ENCODE results near the gene KLF16. TPM values are rescaled to one million over a fixed set of nuclear protein-coding genes. Genes with fewer than 3 reads are reported as not detected.

KLF16 gene
- total RNA-seq, 1 experiment from 2014 or later, result 26.7 TPM

DNA sequence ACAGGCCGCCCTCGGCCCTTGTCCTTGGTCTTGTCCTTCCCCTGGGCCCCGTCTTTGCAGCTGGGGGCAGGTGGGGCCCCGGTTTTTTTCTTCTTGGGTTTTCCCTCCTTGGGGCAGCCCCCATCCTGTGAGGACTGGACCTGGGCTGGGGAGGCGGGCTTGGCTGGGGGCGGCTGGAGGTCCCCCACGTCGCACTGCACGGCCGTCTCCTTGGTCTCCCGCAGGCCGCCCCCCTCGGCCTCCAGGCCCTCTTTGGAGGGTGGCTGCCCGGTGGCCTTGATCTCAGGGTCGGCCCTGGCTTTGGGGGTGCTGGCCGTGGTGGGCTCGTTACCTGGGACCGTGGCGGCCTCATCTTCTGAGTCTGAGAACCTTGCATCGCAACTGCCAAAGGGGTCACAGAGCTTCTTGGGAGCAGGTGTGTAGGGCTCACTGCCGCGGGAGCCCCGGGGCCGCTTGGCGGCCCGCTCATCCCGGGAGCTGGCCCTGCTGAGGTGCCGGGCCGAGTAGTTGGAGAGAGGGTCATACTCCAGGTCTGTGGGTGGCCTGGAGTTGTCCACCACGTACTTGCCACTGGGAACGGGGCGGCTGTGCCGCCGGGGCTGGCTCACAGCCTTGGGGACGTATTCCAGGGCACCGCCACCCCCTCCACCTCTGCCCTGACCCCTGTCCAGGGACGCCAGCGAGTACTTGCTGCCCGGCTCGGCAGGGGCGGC, 35.7 kb downstream of the KLF16 start:
- TF ChIP-seq EZH2 (IDR thresholded peaks at IDR 0.05; ENCODE audit: low read depth), result no peak
- TF ChIP-seq, protein P1, sequence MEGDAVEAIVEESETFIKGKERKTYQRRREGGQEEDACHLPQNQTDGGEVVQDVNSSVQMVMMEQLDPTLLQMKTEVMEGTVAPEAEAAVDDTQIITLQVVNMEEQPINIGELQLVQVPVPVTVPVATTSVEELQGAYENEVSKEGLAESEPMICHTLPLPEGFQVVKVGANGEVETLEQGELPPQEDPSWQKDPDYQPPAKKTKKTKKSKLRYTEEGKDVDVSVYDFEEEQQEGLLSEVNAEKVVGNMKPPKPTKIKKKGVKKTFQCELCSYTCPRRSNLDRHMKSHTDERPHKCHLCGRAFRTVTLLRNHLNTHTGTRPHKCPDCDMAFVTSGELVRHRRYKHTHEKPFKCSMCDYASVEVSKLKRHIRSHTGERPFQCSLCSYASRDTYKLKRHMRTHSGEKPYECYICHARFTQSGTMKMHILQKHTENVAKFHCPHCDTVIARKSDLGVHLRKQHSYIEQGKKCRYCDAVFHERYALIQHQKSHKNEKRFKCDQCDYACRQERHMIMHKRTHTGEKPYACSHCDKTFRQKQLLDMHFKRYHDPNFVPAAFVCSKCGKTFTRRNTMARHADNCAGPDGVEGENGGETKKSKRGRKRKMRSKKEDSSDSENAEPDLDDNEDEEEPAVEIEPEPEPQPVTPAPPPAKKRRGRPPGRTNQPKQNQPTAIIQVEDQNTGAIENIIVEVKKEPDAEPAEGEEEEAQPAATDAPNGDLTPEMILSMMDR (conservative IDR thresholded peaks at IDR 0.05), result no peak
- BruUV-seq (replicated peaks), result no TSS peak
- Histone ChIP-seq H2AFZ (no peak overlapping the region), H3K79me2 (ENCODE audit: low read depth) (no peaks in the 10 kb centered on the region), H3K27ac (no peak overlapping the region), H3K27me3 (ENCODE audit: insufficient read depth, low read depth) (no peaks in the 10 kb centered on the region), H3K4me3 (no peak overlapping the region), H3F3A (ENCODE audit: insufficient read depth, low read depth) (no peaks in the 10 kb centered on the region), H3K4me1 (replicated peaks; ENCODE audit: insufficient read depth) (no peaks in the 10 kb centered on the region), H3K4me2 (no peak overlapping the region), H3K9me2 (ENCODE audit: insufficient read depth) (no peaks in the 10 kb centered on the region), H4K20me1 (ENCODE audit: insufficient read depth) (peaks cover 5% of the 10 kb centered on the region), H3K36me3 (ENCODE audit: low read depth) (no peaks in the 10 kb centered on the region), H3K9me3 (ENCODE audit: insufficient read depth, low read depth) (no peaks in the 10 kb centered on the region)
- POLR2A ChIA-PET (ENCODE audit: unreplicated experiment), result no interaction called here
- DNase-seq, result no peak
- CTCF ChIA-PET, result interaction anchor here (0.5 kb wide), 1 partner anchor 29 kb away, joined by 5 read pairs; no protein-coding TSS in a partner anchor
- intact Hi-C loops (cut with micrococcal nuclease; ENCODE audit: unreplicated experiment), result no loop called here

DNA sequence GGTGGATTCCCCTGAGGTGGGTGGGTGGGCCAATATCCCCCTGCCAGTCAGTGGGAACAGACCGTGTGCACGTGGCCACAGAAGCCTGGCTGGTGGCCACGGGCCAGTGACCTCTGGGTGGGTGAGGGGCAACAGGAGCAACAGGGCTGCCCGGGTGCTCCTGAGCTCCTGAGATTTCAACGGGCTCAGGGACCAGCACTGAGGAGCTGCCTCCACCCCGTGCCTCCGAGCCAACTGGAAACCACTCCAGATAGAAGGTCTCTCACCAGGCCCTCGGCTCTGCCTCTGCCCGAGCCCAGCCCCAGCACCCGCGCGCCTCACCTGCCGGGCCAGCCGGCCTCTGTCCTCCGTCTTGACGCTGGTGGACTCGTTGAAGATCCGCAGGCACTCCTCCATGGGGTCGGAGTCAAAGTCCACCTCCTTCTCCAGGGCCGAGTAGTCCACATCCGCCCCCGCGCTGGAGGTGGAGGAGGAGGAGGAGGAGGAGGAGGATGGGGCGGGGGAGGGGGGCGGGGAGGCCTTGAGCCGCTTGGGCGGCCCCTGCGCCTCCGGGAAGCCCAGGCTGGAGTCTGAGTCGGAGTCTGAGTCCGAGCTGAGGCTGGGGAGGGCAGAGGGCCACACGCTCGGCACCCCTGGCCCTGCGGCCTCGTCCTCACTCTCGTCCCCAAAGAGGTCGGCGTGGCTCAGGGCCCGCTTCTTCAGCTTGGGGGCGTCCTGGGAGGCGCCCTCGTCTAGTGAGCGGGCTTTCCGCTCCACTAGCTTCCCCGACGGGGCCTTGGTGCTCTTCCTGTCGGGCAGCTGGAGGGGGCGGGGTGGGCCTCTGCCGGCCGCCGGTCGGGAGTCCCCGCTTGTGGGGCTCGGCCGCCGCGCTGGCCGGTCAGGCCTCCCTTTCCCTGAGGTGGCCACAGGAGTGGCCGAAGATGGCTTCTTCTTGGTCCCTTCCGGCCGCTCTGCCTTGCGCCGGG, 36.5 kb downstream of the KLF16 start:
- Histone ChIP-seq H3K9me3 (ENCODE audit: insufficient read depth, low read depth) (no peaks in the 10 kb centered on the region), H3F3A (ENCODE audit: insufficient read depth, low read depth) (no peaks in the 10 kb centered on the region), H3K27me3 (ENCODE audit: insufficient read depth, low read depth) (no peaks in the 10 kb centered on the region), H3K9me2 (ENCODE audit: insufficient read depth) (no peaks in the 10 kb centered on the region), H3K4me1 (replicated peaks; ENCODE audit: insufficient read depth) (no peaks in the 10 kb centered on the region), H2AFZ (no peak overlapping the region), H3K79me2 (ENCODE audit: low read depth) (no peaks in the 10 kb centered on the region), H3K4me3 (no peak overlapping the region), H3K27ac (no peak overlapping the region), H3K4me2 (no peak overlapping the region), H3K36me3 (ENCODE audit: low read depth) (no peaks in the 10 kb centered on the region), H4K20me1 (ENCODE audit: insufficient read depth) (peaks cover 5% of the 10 kb centered on the region)
- ChIA-PET CTCF (interaction anchor here (0.5 to 1.2 kb wide), 4 partner anchors 12 to 305 kb away, joined by 3 to 21 read pairs (median 4); no protein-coding TSS in a partner anchor), POLR2A (ENCODE audit: unreplicated experiment) (interaction anchor here (0.6 kb wide), 1 partner anchor 316 kb away, joined by 11 read pairs; no protein-coding TSS in a partner anchor)
- no TSS peak for BruUV-seq (replicated peaks)
- no peak for DNase-seq
- intact Hi-C loops (cut with micrococcal nuclease; ENCODE audit: unreplicated experiment), result no loop called here
- TF ChIP-seq, protein P1 (conservative IDR thresholded peaks at IDR 0.05), result no peak
- TF ChIP-seq EZH2 (IDR thresholded peaks at IDR 0.05; ENCODE audit: low read depth), result no peak

DNA sequence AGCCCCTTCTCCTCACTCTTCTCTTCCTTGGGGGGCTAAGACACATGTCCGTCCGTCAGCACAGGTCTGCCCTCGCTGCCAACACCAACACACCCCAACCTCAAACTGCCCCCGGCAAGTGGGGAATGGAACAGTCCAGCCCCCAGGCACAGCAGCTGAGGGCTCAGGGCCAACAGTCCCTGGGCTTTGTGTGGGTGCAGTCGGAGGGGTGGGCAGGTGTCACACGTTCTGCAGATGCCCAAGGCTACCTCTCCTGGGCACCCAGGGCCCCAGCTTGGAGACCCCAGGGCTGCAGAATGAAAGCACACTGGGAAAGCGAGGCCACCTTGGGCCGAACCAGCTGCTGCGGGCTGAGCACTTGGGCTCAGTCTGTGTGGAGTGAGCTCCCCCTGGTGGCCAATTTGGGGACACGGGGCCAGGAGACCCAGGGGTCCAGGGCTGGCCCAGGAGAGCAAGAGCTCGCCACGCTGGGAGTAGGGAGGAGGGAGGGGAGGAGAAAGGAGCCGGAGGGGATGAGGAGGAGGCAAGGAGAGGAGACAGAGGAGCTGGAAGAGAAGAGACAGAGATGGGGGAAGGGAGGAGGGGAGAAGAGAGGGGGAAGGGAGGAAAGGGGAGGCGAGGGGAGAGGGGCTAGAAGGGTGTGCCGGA, 37.3 kb downstream of the KLF16 start:
- H3K9me2 ChIP-seq (ENCODE audit: insufficient read depth), result no peaks in the 10 kb centered on the region
- H3F3A ChIP-seq (ENCODE audit: insufficient read depth, low read depth), result no peaks in the 10 kb centered on the region
- H3K4me1 ChIP-seq (replicated peaks; ENCODE audit: insufficient read depth), result no peaks in the 10 kb centered on the region
- peaks cover 5% of the 10 kb centered on the region for H4K20me1 ChIP-seq (ENCODE audit: insufficient read depth)
- no peak overlapping the region for H3K27ac ChIP-seq
- intact Hi-C loops (cut with micrococcal nuclease; ENCODE audit: unreplicated experiment), result no loop called here
- no peaks in the 10 kb centered on the region for H3K79me2 ChIP-seq (ENCODE audit: low read depth)
- H3K4me3 ChIP-seq, result no peak overlapping the region
- no peaks in the 10 kb centered on the region for H3K27me3 ChIP-seq (ENCODE audit: insufficient read depth, low read depth)
- no peaks in the 10 kb centered on the region for H3K36me3 ChIP-seq (ENCODE audit: low read depth)
- H3K9me3 ChIP-seq (ENCODE audit: insufficient read depth, low read depth), result no peaks in the 10 kb centered on the region
- no peak overlapping the region for H3K4me2 ChIP-seq
- BruUV-seq (replicated peaks), result no TSS peak
- TF ChIP-seq, protein P1 (conservative IDR thresholded peaks at IDR 0.05), result peak; percentile 84
- no peak for TF ChIP-seq EZH2 (IDR thresholded peaks at IDR 0.05; ENCODE audit: low read depth)
- POLR2A ChIA-PET (ENCODE audit: unreplicated experiment), result interaction anchor here (0.6 kb wide), 1 partner anchor 316 kb away, joined by 11 read pairs; no protein-coding TSS in a partner anchor
- no peak overlapping the region for H2AFZ ChIP-seq
- peak in 1 of 2 experiments; percentile 52 for DNase-seq
- CTCF ChIA-PET, result interaction anchor here (0.6 to 1.2 kb wide), 4 partner anchors 12 to 304 kb away, joined by 3 to 21 read pairs (median 12); no protein-coding TSS in a partner anchor

All from PC-9 (cell line).